ENCODE results near the gene MGRN1. TPM values are rescaled to one million over a fixed set of nuclear protein-coding genes. Genes with fewer than 3 reads are reported as not detected.
A peak's percentile ranks its signal among the peaks of the same experiment; 100 is the strongest.

Gene MGRN1
- total and polyA plus RNA-seq, 12 donors, result 19.2 to 73.5 (median 40.8) TPM

DNA sequence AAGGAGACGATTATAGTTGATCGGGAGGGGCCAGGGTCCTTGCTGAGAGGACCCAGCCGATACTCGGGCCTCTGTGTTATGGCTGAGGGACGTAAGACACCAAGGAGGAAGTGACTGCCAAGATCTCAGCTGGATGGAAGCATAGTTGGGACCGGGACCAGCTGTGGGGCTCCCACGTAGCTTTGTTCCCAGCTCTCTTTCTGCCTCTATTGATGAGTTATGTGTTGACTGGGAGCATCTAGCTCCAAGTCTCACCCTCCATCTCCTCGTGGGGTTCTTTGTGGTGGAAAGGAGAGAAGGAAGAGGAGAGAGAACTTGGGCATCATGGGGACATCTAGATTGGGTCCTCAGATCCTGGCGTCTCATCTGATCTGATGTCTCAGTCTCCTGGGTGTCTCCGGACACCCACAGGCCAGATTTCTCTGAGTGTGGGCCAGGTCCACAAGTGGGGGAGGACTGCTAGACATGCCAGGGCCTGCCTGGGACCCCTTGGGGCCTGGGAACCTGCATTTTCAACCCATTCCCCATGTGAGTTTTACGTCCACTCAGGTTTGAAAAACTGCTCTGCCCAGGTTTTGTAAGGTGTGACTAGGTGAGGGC lies 1.0 kb downstream of the MGRN1 start:
- ATAC-seq, result peak in 1 of 8 donors; percentile 0
- TF ChIP-seq CTCF (IDR thresholded peaks at IDR 0.05), result no peak
- H3K4me3 ChIP-seq, result peak overlapping the region; percentile 83 to 100 (median 93)
- intact Hi-C loops (cut with DNase I), result loop anchor here in 1 of 10 donors (5.0 kb wide), 1 partner anchor 52 kb away; no protein-coding TSS in a partner anchor
- H3K4me1 ChIP-seq, result peaks cover 9 to 28% (median 22%) of the 10 kb centered on the region in 9 donors
- H3K36me3 ChIP-seq, result peaks cover 0 to 6% (median 0%) of the 10 kb centered on the region in 9 donors
- H3K27me3 ChIP-seq, result no peaks in the 10 kb centered on the region
- peaks cover 0 to 2% (median 0%) of the 10 kb centered on the region in 11 donors for H3K9me3 ChIP-seq
- no peak for DNase-seq
- H3K27ac ChIP-seq, result peak overlapping the region; percentile 68 to 99 (median 96)
- WGBS, 2 donors, result 7 to 9% methylated on average over 11 of the region's 11 CpGs

- ATAC-seq, result no peak
- H3K36me3 ChIP-seq, result peaks cover 0 to 6% (median 0%) of the 10 kb centered on the region in 9 donors
- no peaks in the 10 kb centered on the region for H3K27me3 ChIP-seq
- peaks cover 0 to 9% (median 1%) of the 10 kb centered on the region in 11 donors for H3K9me3 ChIP-seq
- intact Hi-C loops (cut with DNase I), result loop anchor here in 1 of 10 donors (5.0 kb wide), 1 partner anchor 51 kb away; no protein-coding TSS in a partner anchor
- WGBS, 2 donors, result 56 to 70% methylated on average over 6 of the region's 6 CpGs
- no peak for TF ChIP-seq CTCF (IDR thresholded peaks at IDR 0.05)
- peaks cover 9 to 28% (median 22%) of the 10 kb centered on the region in 9 donors for H3K4me1 ChIP-seq
- peak overlapping the region in 7 of 10 donors; percentile 83 to 100 (median 93) for H3K4me3 ChIP-seq
- peak overlapping the region in 4 of 10 donors; percentile 94 to 99 (median 96) for H3K27ac ChIP-seq
- DNase-seq, result no peak
Observed at GRCh38 chr16:4626396-4626795, 1.8 kb downstream of the MGRN1 start.

- WGBS, 2 donors, result 93 to 95% methylated on average over 9 of the region's 9 CpGs
- Histone ChIP-seq H3K4me1 (peaks cover 9 to 28% (median 22%) of the 10 kb centered on the region in 9 donors), H3K27ac (peak overlapping the region in 1 of 10 donors; percentile 31), H3K4me3 (no peak overlapping the region), H3K9me3 (peaks cover 0 to 20% (median 5%) of the 10 kb centered on the region in 11 donors), H3K36me3 (peaks cover 0 to 6% (median 0%) of the 10 kb centered on the region in 9 donors), H3K27me3 (no peaks in the 10 kb centered on the region)
- no peak for TF ChIP-seq CTCF (IDR thresholded peaks at IDR 0.05)
- no peak for DNase-seq
- no peak for ATAC-seq
- intact Hi-C loops (cut with DNase I), result loop anchor here in 1 of 10 donors (5.0 kb wide), 1 partner anchor 49 kb away; no protein-coding TSS in a partner anchor
Observed at GRCh38 chr16:4628283-4628682, 3.7 kb downstream of the MGRN1 start.

- Histone ChIP-seq H3K27ac (no peak overlapping the region), H3K9me3 (peaks cover 0 to 20% (median 5%) of the 10 kb centered on the region in 11 donors), H3K4me3 (no peak overlapping the region), H3K27me3 (no peaks in the 10 kb centered on the region), H3K4me1 (peaks cover 0 to 23% (median 9%) of the 10 kb centered on the region in 9 donors), H3K36me3 (peaks cover 0 to 27% (median 8%) of the 10 kb centered on the region in 9 donors)
- DNase-seq (no peak), ATAC-seq (no peak)
- no peak for TF ChIP-seq CTCF (IDR thresholded peaks at IDR 0.05)
- 97 to 100% methylated on average over 1 of the region's 1 CpG for WGBS, 2 donors
- intact Hi-C loops (cut with DNase I), result no loop called here
Observed at GRCh38 chr16:4631444-4631843, 6.8 kb downstream of the MGRN1 start.
